GM19452 (cell line): ENCODE measurements around the gene B4GALT6.
A peak's percentile ranks its signal among the peaks of the same experiment; 100 is the strongest.

Source experiments
- ATAC-seq: cut with Tn5 transposase; IDR thresholded peaks from one replicate; pipeline ENCODE4 v1.9.1; 2021; ENCODE audit not compliant: unreplicated experiment

The B4GALT6 gene

DNA sequence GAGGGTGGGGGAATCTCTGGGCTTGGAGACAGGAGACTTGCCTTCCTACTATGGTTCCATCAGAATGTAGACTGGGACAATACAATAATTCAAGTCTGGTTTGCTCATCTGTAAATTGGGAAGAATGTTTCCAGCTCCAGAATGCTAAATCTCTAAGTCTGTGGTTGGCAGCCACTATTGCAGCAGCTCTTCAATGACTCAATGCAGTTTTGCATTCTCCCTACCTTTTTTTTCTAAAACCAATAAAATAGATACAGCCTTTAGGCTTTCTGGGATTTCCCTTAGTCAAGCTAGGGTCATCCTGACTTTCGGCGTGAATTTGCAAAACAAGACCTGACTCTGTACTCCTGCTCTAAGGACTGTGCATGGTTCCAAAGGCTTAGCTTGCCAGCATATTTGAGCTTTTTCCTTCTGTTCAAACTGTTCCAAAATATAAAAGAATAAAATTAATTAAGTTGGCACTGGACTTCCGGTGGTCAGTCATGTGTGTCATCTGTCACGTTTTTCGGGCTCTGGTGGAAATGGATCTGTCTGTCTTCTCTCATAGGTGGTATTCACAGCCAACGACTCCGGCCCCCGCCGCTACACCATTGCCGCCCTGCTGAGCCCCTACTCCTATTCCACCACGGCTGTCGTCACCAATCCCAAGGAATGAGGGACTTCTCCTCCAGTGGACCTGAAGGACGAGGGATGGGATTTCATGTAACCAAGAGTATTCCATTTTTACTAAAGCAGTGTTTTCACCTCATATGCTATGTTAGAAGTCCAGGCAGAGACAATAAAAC, 86.2 kb downstream of the B4GALT6 start:
- no peak for ATAC-seq

DNA sequence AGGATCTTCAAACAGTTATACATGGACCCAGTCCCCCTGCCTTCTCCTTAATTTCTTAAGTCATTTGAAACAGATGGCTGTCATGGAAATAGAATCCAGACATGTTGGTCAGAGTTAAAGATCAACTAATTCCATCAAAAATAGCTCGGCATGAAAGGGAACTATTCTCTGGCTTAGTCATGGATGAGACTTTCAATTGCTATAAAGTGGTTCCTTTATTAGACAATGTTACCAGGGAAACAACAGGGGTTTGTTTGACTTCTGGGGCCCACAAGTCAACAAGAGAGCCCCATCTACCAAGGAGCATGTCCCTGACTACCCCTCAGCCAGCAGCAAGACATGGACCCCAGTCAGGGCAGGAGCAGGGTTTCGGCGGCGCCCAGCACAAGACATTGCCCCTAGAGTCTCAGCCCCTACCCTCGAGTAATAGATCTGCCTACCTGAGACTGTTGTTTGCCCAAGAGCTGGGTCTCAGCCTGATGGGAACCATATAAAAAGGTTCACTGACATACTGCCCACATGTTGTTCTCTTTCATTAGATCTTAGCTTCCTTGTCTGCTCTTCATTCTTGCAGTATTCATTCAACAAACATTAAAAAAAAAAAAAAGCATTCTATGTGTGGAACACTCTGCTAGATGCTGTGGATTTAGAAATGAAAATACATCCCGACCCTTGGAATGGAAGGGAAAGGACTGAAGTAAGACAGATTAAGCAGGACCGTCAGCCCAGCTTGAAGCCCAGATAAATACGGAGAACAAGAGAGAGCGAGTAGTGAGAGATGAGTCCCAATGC, 88.1 kb downstream of the B4GALT6 start:
- ATAC-seq: no peak

DNA sequence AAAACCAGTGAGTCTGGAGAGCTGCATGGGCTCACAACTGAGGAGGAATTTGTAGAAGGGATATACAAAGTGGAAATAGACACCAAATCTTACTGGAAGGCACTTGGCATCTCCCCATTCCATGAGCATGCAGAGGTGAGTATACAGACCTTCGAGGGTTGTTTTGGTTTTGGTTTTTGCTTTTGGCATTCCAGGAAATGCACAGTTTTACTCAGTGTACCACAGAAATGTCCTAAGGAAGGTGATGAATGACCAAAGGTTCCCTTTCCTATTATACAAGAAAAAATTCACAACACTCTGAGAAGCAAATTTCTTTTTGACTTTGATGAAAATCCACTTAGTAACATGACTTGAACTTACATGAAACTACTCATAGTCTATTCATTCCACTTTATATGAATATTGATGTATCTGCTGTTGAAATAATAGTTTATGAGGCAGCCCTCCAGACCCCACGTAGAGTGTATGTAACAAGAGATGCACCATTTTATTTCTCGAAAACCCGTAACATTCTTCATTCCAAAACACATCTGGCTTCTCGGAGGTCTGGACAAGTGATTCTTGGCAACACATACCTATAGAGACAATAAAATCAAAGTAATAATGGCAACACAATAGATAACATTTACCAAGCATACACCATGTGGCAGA, 89.1 kb downstream of the B4GALT6 start:
- ATAC-seq: no peak

DNA sequence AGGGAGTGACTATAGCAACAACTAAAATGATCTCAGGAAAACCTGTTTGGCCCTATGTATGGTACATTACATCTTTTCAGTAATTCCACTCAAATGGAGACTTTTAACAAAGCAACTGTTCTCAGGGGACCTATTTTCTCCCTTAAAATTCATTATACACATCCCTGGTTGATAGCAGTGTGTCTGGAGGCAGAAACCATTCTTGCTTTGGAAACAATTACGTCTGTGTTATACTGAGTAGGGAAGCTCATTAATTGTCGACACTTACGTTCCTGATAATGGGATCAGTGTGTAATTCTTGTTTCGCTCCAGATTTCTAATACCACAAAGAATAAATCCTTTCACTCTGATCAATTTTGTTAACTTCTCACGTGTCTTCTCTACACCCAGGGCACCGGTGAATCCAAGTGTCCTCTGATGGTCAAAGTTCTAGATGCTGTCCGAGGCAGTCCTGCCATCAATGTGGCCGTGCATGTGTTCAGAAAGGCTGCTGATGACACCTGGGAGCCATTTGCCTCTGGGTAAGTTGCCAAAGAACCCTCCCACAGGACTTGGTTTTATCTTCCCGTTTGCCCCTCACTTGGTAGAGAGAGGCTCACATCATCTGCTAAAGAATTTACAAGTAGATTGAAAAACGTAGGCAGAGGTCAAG, 91.7 kb downstream of the B4GALT6 start:
- ATAC-seq: no peak

DNA sequence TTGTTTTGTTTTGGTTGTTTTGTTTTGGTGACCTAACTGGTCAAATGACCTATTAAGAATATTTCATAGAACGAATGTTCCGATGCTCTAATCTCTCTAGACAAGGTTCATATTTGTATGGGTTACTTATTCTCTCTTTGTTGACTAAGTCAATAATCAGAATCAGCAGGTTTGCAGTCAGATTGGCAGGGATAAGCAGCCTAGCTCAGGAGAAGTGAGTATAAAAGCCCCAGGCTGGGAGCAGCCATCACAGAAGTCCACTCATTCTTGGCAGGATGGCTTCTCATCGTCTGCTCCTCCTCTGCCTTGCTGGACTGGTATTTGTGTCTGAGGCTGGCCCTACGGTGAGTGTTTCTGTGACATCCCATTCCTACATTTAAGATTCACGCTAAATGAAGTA, 92.8 kb downstream of the B4GALT6 start, which contains the start of gene TTR:
TSS of gene TTR (plus strand) at position 250 of the 400 bp plus-strand sequence. CDS start at position 276, 26 bp downstream.
- no peak for ATAC-seq

DNA sequence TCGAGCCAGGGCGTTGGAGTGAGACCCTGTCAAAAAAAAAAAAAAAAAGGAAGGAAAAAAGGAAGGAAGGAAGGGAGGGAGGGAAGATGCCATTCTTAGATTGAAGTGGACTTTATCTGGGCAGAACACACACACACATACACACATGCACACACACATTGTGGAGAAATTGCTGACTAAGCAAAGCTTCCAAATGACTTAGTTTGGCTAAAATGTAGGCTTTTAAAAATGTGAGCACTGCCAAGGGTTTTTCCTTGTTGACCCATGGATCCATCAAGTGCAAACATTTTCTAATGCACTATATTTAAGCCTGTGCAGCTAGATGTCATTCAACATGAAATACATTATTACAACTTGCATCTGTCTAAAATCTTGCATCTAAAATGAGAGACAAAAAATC, 93.3 kb downstream of the B4GALT6 start:
- no peak for ATAC-seq

DNA sequence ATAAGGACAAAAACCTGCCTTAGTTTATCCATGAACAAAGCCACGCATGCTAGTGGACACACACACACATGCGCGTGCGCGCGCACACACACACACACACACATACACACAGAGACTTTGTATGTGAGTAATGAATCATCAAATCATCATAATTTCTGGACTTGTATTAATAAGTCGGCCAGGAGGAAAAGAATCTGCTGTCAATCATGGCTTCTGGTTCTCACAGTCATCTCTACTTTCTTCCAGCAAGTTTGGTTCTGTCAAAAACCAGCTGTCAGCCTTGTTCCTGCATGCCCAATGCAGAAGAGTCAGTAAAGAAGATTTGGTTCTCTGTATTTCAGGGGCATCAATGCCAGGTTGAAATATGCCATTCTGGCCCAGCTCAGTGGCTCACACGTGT, 93.8 kb downstream of the B4GALT6 start:
- no peak for ATAC-seq

DNA sequence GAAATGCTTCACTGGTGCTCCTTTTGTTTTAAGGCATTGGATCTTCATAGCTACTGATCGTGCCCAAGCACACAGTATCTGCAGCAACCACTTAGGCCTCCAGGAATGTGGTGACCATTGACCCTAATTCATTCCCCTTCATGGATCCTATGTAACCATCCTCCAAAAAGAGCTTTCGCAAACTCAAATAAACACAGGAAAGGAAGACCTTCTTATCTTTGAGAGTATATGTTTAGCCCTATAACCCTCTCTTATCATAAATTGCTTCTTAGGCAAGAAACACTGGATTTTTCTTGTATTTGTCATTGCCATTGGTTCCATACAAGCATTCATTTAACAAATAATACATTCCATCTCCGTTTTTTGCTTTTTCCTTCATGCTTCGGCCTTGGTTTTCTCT, 96.9 kb downstream of the B4GALT6 start:
- no peak for ATAC-seq

DNA sequence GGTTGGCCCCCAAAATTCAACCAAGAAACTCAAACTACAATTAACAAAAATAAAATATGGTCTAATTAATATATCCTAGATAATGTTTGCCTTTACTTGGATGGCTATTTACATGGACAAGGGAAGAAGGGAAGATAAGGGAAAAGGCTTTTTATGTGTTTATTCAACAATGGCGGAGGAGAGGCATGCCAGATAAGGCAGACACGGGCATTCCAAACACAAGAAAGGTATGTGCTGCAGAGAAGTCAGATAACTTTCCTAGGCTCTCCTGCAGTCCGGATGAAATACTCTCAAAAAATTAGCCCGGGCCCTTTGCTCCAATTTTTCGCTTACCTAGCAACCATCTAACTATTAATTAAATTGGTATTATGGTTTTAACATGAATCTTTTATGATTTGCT, 97.8 kb downstream of the B4GALT6 start:
- no peak for ATAC-seq

DNA sequence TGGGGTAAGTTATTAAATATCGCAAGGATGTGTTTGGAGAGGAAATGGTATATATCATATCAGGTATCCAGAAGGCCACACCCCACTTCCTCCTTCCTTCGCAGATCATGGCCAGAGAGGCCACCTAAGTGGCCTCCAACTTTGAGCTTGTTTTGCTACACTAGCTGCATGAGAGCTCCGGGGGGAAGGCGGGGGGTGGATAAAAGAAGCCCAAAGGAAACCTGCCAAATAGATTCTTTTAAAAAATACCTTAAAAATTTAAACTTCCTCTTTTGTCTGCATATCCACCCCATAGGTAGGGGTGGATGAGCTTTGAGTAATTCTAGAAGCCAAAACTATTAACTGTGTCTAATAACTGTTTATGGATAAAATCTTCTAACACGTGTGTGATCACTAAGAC, 98.4 kb downstream of the B4GALT6 start:
- ATAC-seq: no peak

DNA sequence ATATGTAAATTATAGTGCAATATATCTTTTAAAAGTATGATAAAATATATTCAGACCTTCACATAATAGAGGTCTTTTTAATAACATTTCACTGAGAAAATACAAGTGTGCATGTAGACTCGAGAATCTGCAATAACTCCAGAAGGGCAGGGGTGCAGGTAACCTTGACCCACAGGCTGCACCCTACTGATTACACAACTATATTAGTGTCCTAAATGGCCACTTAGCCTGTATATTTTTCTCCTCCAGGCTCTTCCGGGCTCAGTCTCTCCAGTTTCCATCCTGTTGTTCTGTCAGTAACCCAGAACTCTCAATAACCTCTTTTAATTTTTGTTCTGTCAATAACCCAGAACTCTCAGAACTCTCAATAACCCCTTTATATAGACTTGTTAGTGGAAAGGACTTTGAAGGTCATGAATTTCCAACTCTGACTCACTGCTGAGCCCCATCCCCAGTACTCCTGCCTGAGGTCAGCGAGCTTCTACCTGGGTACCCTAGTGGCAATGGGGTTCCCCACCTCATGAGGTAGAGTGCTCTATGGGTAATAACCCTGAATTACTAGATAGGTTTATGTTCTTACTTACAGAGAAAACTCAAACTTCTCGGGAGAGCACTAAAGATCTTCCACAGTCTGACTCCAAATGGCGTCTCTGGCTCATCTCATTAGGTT, 101.1 kb downstream of the B4GALT6 start:
- ATAC-seq: no peak

DNA sequence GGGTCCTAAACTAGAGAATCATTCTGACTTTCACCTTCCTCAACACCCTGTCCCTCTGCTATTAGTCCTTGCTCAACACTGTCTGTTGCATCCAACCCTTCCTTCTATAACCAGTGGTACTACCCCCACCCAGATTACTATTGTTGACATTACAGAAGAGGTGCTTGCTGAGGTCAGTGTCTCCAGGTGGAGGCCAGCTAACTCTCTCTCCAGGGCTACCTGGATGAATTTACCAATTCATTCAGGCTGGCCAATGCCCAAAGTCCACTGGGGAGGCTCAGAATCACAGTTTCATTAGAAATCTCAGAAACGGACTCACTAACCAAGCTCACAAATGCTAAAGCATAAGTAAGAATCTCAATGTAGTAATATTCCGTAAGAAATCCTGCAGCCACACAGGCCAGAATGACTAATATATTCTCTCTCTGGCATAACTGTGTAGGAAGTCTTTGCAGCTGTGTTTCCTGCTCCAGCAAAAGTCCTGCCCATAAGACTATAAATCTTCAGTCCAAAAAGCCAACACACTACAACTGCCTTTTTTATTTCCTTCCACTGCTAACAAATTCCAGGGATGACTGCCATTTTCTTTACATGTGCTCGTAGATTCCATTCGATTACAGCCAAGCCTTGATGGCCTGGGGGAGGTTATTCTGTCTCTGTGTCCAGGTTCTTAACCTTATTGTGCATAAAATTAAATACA, 102.7 kb downstream of the B4GALT6 start:
- no peak for ATAC-seq

DNA sequence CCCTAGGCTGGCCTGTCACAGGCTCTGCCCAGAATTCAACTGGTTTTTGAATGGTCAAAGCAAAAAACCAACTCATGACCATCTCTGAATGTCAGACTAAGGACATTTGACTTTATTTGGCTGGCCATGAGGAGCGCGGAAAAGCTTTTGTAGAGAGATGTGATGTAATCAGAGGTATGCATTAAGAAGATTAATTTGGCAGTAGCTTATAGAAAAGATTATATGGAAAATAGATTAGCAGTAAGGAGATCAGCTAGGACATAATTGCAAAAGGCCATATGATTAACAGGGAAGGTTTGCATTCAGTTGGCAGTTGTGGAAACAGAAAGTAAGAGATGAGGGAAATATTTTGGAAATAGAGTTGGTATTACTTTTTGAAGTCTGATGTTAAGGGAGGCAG, 105.0 kb downstream of the B4GALT6 start:
- no peak for ATAC-seq

DNA sequence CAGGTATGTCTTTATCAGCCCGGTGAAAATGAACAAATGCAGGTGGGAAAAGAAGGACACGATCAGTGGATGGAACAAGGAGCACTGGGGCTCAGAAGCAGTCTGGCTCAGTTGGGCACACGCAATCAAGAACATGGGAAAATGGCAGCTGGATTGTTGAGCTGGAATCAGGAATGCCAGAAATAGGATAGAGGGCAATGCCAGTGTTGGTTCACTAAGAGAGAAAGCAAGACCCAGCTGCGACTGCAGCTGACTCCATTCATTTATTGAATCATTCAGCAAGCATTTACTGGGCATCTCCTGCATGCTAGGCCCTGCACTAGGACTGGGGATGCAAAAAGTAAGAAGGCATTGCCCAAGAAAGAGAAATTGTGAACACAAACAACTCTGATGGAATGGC, 106.3 kb downstream of the B4GALT6 start:
- ATAC-seq: no peak

DNA sequence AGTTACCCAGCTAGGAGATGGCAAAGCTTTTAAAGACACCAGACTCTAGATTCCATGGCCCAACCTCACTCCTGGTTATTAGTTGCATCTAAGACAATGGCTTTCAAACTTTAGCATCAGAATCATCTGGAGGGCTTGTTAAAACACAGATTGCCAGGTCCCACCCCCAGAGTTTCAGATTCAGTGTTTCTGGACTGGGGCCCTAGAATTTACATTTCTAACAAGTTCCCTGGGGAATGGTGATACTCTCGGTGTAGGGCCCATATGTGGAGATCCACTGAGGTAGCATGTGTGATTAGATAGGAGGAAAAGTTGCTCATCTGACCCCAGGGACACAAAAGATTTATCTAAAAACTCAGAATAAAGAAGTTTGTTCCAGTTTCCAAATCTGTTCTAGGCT, 107.2 kb downstream of the B4GALT6 start:
- peak; percentile 28 for ATAC-seq

DNA sequence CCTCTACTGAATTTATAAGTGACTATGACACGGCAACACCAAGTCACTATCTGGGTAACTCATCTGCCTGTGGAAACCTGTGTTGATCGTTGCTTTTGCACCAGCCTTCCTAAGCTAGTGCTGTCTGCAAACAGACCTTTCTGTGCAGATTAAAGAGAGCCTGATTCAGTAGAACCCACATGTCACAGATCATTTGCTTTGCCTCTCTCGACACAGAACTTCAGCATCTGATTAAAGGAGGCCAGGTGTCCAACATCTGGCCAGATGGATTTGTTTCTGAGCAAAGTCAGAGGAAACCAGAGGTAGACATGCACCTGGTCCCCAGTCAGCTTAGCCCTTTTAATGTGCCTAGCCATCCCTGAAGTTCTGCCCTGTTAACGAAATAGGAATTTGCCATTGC, 107.7 kb downstream of the B4GALT6 start:
- peak; percentile 70 for ATAC-seq

DNA sequence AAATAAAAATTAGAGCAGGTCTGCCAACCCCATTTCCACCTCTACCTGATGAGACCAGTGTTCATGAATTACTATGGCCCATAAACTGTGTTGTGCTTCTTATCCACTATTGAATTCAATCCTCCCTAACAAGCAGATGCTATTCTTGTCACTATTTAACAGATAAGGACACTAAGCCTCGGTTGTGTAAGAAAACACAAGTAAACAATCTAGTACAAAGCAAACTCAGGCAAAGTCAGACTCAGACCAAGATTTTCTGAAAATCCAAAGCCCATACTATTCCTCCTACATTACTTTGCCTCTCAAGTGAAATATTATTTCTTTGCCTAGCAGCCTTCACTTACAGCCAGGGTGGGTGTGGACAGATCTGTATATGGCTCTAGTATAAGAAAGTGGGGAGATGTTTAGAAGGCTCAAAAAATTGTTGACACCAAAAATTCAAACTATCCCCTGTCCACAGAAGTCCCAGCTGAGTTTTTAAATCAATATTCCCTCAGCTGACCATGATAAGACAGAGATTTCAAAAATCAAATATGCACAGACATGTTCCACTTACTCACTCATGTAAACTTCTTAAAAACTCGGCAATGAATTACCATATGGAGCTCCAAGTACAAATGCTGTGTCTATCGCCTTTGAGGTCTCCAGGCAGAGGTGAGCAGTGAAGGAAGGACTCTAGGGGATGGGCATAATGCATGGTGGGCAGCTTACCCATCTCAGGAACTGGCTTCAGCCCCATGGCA, 108.7 kb downstream of the B4GALT6 start:
- no peak for ATAC-seq

DNA sequence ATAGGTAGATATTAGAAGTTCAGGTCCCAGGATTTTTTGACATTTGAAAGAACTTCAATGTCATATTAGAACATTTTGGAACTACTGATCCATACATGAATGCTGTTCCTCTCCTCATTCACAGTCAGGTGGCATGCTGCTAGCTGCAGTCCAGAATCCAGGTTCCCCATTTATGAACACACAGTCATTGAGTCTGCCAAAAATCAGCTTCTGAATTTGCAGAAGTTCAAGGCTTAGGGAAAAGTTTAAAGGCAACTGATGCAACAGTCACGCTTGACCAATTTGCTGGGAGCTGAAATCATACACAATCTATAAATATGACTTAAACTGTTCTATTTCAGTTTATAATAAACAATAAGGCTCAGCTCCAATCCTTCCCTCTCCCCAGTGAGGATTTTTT, 110.0 kb downstream of the B4GALT6 start:
- no peak for ATAC-seq
